Measurements from ENCODE around the gene TNFRSF9. TPM values are rescaled to one million over a fixed set of nuclear protein-coding genes. Genes with fewer than 3 reads are reported as not detected.
A peak's percentile ranks its signal among the peaks of the same experiment; 100 is the strongest.

The TNFRSF9 gene
- total and polyA plus RNA-seq, 9 of the 15 experiments (the other 6 are each of a cell fraction or from before 2014, with no cell fraction given), result 0.04 to 0.29 (median 0.08) TPM; not detected in 1

DNA sequence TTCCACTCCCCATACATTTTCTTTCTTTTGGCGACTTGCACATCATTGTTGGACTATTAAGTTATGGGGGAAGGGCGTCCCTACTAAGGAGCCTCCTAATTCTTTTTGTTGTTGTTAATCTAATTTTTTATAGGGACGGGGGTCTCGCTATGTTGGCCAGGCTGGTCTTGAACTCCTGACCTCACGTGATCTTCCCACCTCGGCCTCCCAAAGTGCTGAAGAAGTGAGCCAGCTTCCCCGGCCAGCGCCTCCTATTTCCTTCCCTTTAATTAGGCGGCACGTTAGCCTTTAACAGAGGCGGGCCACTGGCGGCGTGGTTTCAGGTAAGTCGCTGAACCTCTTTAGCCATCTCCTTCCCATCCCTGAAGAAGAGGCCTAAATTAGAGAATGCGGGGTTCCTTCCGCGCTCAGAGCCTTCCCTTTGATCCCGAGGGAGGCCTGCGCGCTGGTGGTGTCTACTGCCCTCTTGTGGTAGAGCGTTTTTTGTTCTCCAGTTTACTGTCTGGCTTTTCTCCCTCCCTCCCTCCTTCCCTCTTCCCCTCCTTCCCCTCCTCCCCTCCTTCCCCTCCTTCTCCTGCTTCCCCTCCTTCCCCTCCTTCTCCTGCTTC is 38.1 kb downstream of the TNFRSF9 start (continued):
- no peak for TF ChIP-seq NR2C2 (CRISPR knock-in tag; IDR thresholded peaks at IDR 0.05)
- 0 out of 2 replicates have a peak, but pooled peaks have one; percentile 36 for TF ChIP-seq NR2C2 (tag; IDR thresholded peaks at IDR 0.05)
- TF ChIP-seq ZNF263 (CRISPR knock-in tag; IDR thresholded peaks at IDR 0.05; ENCODE audit: borderline replicate concordance), result peak; percentile 96
- TF ChIP-seq, protein P1, sequence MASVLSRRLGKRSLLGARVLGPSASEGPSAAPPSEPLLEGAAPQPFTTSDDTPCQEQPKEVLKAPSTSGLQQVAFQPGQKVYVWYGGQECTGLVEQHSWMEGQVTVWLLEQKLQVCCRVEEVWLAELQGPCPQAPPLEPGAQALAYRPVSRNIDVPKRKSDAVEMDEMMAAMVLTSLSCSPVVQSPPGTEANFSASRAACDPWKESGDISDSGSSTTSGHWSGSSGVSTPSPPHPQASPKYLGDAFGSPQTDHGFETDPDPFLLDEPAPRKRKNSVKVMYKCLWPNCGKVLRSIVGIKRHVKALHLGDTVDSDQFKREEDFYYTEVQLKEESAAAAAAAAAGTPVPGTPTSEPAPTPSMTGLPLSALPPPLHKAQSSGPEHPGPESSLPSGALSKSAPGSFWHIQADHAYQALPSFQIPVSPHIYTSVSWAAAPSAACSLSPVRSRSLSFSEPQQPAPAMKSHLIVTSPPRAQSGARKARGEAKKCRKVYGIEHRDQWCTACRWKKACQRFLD (CRISPR knock-in tag; IDR thresholded peaks at IDR 0.05), result no peak
- no peak for TF ChIP-seq GTF2A2 (tag; IDR thresholded peaks at IDR 0.05)
- no peak for TF ChIP-seq ZNF184 (CRISPR knock-in tag; IDR thresholded peaks at IDR 0.05)
- no peak for TF ChIP-seq HDAC8 (tag; IDR thresholded peaks at IDR 0.05)
- TF ChIP-seq, protein P2, sequence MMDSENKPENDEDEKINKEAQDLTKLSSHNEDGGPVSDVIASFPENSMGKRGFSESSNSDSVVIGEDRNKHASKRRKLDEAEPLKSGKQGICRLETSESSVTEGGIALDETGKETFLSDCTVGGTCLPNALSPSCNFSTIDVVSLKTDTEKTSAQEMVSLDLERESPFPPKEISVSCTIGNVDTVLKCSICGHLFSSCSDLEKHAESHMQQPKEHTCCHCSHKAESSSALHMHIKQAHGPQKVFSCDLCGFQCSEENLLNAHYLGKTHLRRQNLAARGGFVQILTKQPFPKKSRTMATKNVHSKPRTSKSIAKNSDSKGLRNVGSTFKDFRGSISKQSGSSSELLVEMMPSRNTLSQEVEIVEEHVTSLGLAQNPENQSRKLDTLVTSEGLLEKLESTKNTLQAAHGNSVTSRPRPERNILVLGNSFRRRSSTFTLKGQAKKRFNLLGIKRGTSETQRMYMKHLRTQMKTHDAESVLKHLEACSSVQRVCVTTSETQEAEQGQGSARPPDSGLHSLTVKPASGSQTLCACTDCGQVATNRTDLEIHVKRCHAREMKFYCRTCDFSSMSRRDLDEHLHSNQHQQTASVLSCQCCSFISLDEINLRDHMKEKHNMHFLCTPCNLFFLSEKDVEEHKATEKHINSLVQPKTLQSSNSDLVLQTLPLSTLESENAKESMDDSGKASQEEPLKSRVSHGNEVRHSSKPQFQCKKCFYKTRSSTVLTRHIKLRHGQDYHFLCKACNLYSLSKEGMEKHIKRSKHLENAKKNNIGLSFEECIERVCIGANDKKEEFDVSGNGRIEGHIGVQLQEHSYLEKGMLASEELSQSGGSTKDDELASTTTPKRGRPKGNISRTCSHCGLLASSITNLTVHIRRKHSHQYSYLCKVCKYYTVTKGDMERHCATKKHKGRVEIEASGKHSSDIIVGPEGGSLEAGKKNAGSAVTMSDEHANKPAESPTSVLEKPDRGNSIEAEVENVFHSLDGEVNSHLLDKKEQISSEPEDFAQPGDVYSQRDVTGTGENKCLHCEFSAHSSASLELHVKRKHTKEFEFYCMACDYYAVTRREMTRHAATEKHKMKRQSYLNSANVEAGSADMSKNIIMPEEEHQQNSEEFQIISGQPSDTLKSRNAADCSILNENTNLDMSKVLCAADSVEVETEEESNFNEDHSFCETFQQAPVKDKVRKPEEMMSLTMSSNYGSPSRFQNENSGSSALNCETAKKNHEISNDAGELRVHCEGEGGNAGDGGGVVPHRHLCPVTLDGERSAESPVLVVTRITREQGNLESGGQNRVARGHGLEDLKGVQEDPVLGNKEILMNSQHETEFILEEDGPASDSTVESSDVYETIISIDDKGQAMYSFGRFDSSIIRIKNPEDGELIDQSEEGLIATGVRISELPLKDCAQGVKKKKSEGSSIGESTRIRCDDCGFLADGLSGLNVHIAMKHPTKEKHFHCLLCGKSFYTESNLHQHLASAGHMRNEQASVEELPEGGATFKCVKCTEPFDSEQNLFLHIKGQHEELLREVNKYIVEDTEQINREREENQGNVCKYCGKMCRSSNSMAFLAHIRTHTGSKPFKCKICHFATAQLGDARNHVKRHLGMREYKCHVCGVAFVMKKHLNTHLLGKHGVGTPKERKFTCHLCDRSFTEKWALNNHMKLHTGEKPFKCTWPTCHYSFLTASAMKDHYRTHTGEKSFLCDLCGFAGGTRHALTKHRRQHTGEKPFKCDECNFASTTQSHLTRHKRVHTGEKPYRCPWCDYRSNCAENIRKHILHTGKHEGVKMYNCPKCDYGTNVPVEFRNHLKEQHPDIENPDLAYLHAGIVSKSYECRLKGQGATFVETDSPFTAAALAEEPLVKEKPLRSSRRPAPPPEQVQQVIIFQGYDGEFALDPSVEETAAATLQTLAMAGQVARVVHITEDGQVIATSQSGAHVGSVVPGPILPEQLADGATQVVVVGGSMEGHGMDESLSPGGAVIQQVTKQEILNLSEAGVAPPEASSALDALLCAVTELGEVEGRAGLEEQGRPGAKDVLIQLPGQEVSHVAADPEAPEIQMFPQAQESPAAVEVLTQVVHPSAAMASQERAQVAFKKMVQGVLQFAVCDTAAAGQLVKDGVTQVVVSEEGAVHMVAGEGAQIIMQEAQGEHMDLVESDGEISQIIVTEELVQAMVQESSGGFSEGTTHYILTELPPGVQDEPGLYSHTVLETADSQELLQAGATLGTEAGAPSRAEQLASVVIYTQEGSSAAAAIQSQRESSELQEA (IDR thresholded peaks at IDR 0.05; ENCODE audit: low read depth), result no peak
- TF ChIP-seq MYNN (IDR thresholded peaks at IDR 0.05), result no peak
- TF ChIP-seq MYNN (CRISPR knock-in tag; IDR thresholded peaks at IDR 0.05), result no peak
- peak; percentile 53 for TF ChIP-seq PCBP1 (IDR thresholded peaks at IDR 0.05; ENCODE audit: low read depth, low read length, poor library complexity, severe bottlenecking)
- TF ChIP-seq ZNF764 (CRISPR knock-in tag; IDR thresholded peaks at IDR 0.05; ENCODE audit: low read depth), result no peak
- peak; percentile 93 for TF ChIP-seq LEF1 (IDR thresholded peaks at IDR 0.05)
- no peak for TF ChIP-seq NR2F6 (CRISPR knock-in tag; IDR thresholded peaks at IDR 0.05)
- no peak for TF ChIP-seq PTRF (tag; IDR thresholded peaks at IDR 0.05)
- peak; percentile 68 for TF ChIP-seq STAG1 (CRISPR knock-in tag; IDR thresholded peaks at IDR 0.05; ENCODE audit: borderline replicate concordance)
- TF ChIP-seq TSC22D4 (tag; IDR thresholded peaks at IDR 0.05), result no peak
- TF ChIP-seq IRF2 (CRISPR knock-in tag; IDR thresholded peaks at IDR 0.05), result no peak

All from K562 (cell line).